GM23248 (cell line): ENCODE data around the gene PRUNE2.

Experiments
- EZH2 ChIP-seq: fragments of 200-600 bp; sonication (generic); IDR thresholded peaks from 2 replicates; pipeline ENCODE4 v1.6.1; 2018; ENCODE audit warnings: antibody characterized with exemption, mild to moderate bottlenecking; ENCODE audit not compliant: insufficient read depth, poor library complexity, severe bottlenecking
- EZH2phosphoT487 ChIP-seq: fragments of 200-600 bp; sonication (generic); IDR thresholded peaks from 2 replicates; pipeline ENCODE4 v1.6.1; 2018; ENCODE audit warnings: antibody characterized with exemption, moderate library complexity, mild to moderate bottlenecking, low read depth; ENCODE audit not compliant: insufficient read depth

DNA sequence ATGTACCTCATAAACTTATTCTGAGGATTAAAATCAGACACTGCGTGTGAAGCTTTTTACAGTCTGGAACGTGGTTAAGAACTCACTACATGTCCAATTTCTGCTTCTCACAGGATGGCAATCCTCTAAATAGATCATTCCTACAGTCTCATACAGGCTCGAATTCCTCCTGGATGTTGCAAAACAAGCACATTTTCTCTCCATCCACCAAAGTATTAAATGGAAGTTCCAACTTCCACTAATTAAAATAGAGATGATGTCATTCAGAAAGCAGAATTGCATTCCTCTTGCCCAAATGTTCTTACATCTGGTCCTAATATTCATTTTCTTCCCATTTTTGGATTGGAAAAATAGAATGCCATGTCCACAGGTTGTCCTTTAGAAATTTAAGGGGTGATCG lies 287.2 kb downstream of the PRUNE2 start:
- TF ChIP-seq EZH2, result no peak
- no peak for TF ChIP-seq EZH2phosphoT487
